ENCODE data around the gene LRBA.
"Not testable (repeated sequence)": the region's sequence is repeated elsewhere in the genome, so short reads cannot be mapped to it uniquely, and the experiment has no call there.

LRBA gene

GRCh38 chr4:150510176-150510865, 504.8 kb downstream of the LRBA start:
- WGBS: 55% methylated on average over 2 of the region's 6 CpGs

GRCh38 chr4:150507656-150508055, 507.4 kb downstream of the LRBA start:
- WGBS: 100% methylated on average over 1 of the region's 3 CpGs
- not testable (repeated sequence) for H3K14ac ChIP-seq (ENCODE audit: low read length in 2 of 2); H3K36me3 ChIP-seq (ENCODE audit: control insufficient read depth in 1 of 2, insufficient read depth in 2 of 2, low read depth in 1 of 2, low read length in 2 of 2); H3K9me3 ChIP-seq (ENCODE audit: control insufficient read depth, low read length); H2BK12ac ChIP-seq (ENCODE audit: low read length in 2 of 2); H3K27me3 ChIP-seq (ENCODE audit: control insufficient read depth in 1 of 2, insufficient read depth in 1 of 2, low read length in 2 of 2); H4K91ac ChIP-seq (ENCODE audit: low read length); H3K9ac ChIP-seq (ENCODE audit: low read length); H3K4me3 ChIP-seq (ENCODE audit: insufficient read depth in 1 of 2, low read depth in 1 of 2, low read length in 2 of 2); H3K4me1 ChIP-seq (ENCODE audit: control insufficient read depth, insufficient read depth, low read depth, low read length); DNase-seq; H3K18ac ChIP-seq (ENCODE audit: low read depth in 1 of 2, low read length in 2 of 2); H3K27ac ChIP-seq (ENCODE audit: low read length, poor library complexity, severe bottlenecking); H3K79me1 ChIP-seq (replicated peaks; ENCODE audit: low read length, poor library complexity, severe bottlenecking); H2BK15ac ChIP-seq (ENCODE audit: low read depth, poor library complexity, severe bottlenecking); H3K4ac ChIP-seq (ENCODE audit: low read depth in 1 of 2, low read length in 2 of 2); H3K23ac ChIP-seq (ENCODE audit: low read length in 2 of 2); H2BK5ac ChIP-seq (ENCODE audit: low read depth, low read length, poor library complexity, severe bottlenecking); H2BK120ac ChIP-seq (ENCODE audit: low read depth, low read length); H4K8ac ChIP-seq (ENCODE audit: low read length); H2AK5ac ChIP-seq (ENCODE audit: low read length, severe bottlenecking); H3K4me2 ChIP-seq (ENCODE audit: low read length, poor library complexity, severe bottlenecking); H2AFZ ChIP-seq (ENCODE audit: low read depth, low read length)

More at GRCh38 chr4:150510176-150510865, 504.8 kb downstream of the LRBA start:
- H4K91ac ChIP-seq (ENCODE audit: low read length): no peak overlapping the region
- no peak overlapping the region for H3K18ac ChIP-seq (ENCODE audit: low read depth in 1 of 2, low read length in 2 of 2)
- H3K23ac ChIP-seq (ENCODE audit: low read length in 2 of 2): no peak overlapping the region
- no peak overlapping the region for H3K4ac ChIP-seq (ENCODE audit: low read depth in 1 of 2, low read length in 2 of 2)
- no peak overlapping the region for H2BK12ac ChIP-seq (ENCODE audit: low read length in 2 of 2)
- H3K4me1 ChIP-seq (ENCODE audit: control insufficient read depth, insufficient read depth, low read depth, low read length): peaks cover 2% of the 10 kb centered on the region
- H3K27me3 ChIP-seq (ENCODE audit: control insufficient read depth in 1 of 2, insufficient read depth in 1 of 2, low read length in 2 of 2): no peaks in the 10 kb centered on the region
- no peaks in the 10 kb centered on the region for H3K36me3 ChIP-seq (ENCODE audit: control insufficient read depth in 1 of 2, insufficient read depth in 2 of 2, low read depth in 1 of 2, low read length in 2 of 2)
- no peak overlapping the region for H2BK120ac ChIP-seq (ENCODE audit: low read depth, low read length)
- H2BK5ac ChIP-seq (ENCODE audit: low read depth, low read length, poor library complexity, severe bottlenecking): no peak overlapping the region
- no peak overlapping the region for H2AFZ ChIP-seq (ENCODE audit: low read depth, low read length)
- H2BK15ac ChIP-seq (ENCODE audit: low read depth, poor library complexity, severe bottlenecking): no peak overlapping the region
- peak overlapping the region; percentile 87 for H3K9ac ChIP-seq (ENCODE audit: low read length)
- H3K4me2 ChIP-seq (ENCODE audit: low read length, poor library complexity, severe bottlenecking): no peak overlapping the region
- H3K79me1 ChIP-seq (replicated peaks; ENCODE audit: low read length, poor library complexity, severe bottlenecking): peaks cover 1% of the 10 kb centered on the region
- H3K27ac ChIP-seq (ENCODE audit: low read length, poor library complexity, severe bottlenecking): no peak overlapping the region
- H2AK5ac ChIP-seq (ENCODE audit: low read length, severe bottlenecking): no peak overlapping the region
- no peaks in the 10 kb centered on the region for H3K9me3 ChIP-seq (ENCODE audit: control insufficient read depth, low read length)
- H4K8ac ChIP-seq (ENCODE audit: low read length): no peak overlapping the region
- H3K4me3 ChIP-seq (ENCODE audit: insufficient read depth in 1 of 2, low read depth in 1 of 2, low read length in 2 of 2): peak overlapping the region in 1 of 2 experiments; percentile 36
- peak; percentile 79 for DNase-seq
- H3K14ac ChIP-seq (ENCODE audit: low read length in 2 of 2): no peak overlapping the region

GRCh38 chr4:150501983-150502382, 513.1 kb downstream of the LRBA start:
- Histone ChIP-seq H3K14ac (ENCODE audit: low read length in 2 of 2) (no peak overlapping the region), H3K4me3 (ENCODE audit: insufficient read depth in 1 of 2, low read depth in 1 of 2, low read length in 2 of 2) (no peak overlapping the region), H3K27me3 (ENCODE audit: control insufficient read depth in 1 of 2, insufficient read depth in 1 of 2, low read length in 2 of 2) (no peaks in the 10 kb centered on the region), H4K8ac (ENCODE audit: low read length) (no peak overlapping the region), H2AFZ (ENCODE audit: low read depth, low read length) (no peak overlapping the region), H3K4ac (ENCODE audit: low read depth in 1 of 2, low read length in 2 of 2) (no peak overlapping the region), H3K36me3 (ENCODE audit: control insufficient read depth in 1 of 2, insufficient read depth in 2 of 2, low read depth in 1 of 2, low read length in 2 of 2) (peaks cover 0 to 3% of the 10 kb centered on the region in 2 experiments), H2BK15ac (ENCODE audit: low read depth, poor library complexity, severe bottlenecking) (no peak overlapping the region), H2BK12ac (ENCODE audit: low read length in 2 of 2) (no peak overlapping the region), H3K9me3 (ENCODE audit: control insufficient read depth, low read length) (no peaks in the 10 kb centered on the region), H4K91ac (ENCODE audit: low read length) (no peak overlapping the region), H3K18ac (ENCODE audit: low read depth in 1 of 2, low read length in 2 of 2) (no peak overlapping the region), H3K9ac (ENCODE audit: low read length) (peak overlapping the region; percentile 5), H2AK5ac (ENCODE audit: low read length, severe bottlenecking) (no peak overlapping the region), H3K4me2 (ENCODE audit: low read length, poor library complexity, severe bottlenecking) (no peak overlapping the region), H2BK5ac (ENCODE audit: low read depth, low read length, poor library complexity, severe bottlenecking) (no peak overlapping the region), H3K27ac (ENCODE audit: low read length, poor library complexity, severe bottlenecking) (no peak overlapping the region), H3K79me1 (replicated peaks; ENCODE audit: low read length, poor library complexity, severe bottlenecking) (peaks cover 12% of the 10 kb centered on the region), H3K23ac (ENCODE audit: low read length in 2 of 2) (no peak overlapping the region), H2BK120ac (ENCODE audit: low read depth, low read length) (no peak overlapping the region), H3K4me1 (ENCODE audit: control insufficient read depth, insufficient read depth, low read depth, low read length) (peaks cover 3% of the 10 kb centered on the region)
- no peak for DNase-seq

GRCh38 chr4:150501009-150501727, 513.9 kb downstream of the LRBA start:
- no peak overlapping the region for H3K4ac ChIP-seq (ENCODE audit: low read depth in 1 of 2, low read length in 2 of 2)
- no peak overlapping the region for H2BK120ac ChIP-seq (ENCODE audit: low read depth, low read length)
- WGBS: 86% methylated on average over 3 of the region's 6 CpGs
- peaks cover 0 to 3% of the 10 kb centered on the region in 2 experiments for H3K36me3 ChIP-seq (ENCODE audit: control insufficient read depth in 1 of 2, insufficient read depth in 2 of 2, low read depth in 1 of 2, low read length in 2 of 2)
- H2BK5ac ChIP-seq (ENCODE audit: low read depth, low read length, poor library complexity, severe bottlenecking): no peak overlapping the region
- H3K27me3 ChIP-seq (ENCODE audit: control insufficient read depth in 1 of 2, insufficient read depth in 1 of 2, low read length in 2 of 2): no peaks in the 10 kb centered on the region
- H3K18ac ChIP-seq (ENCODE audit: low read depth in 1 of 2, low read length in 2 of 2): no peak overlapping the region
- no peak overlapping the region for H3K4me3 ChIP-seq (ENCODE audit: insufficient read depth in 1 of 2, low read depth in 1 of 2, low read length in 2 of 2)
- no peak overlapping the region for H2BK15ac ChIP-seq (ENCODE audit: low read depth, poor library complexity, severe bottlenecking)
- H2AFZ ChIP-seq (ENCODE audit: low read depth, low read length): no peak overlapping the region
- no peak overlapping the region for H3K27ac ChIP-seq (ENCODE audit: low read length, poor library complexity, severe bottlenecking)
- no peak overlapping the region for H2AK5ac ChIP-seq (ENCODE audit: low read length, severe bottlenecking)
- H3K9ac ChIP-seq (ENCODE audit: low read length): no peak overlapping the region
- H4K8ac ChIP-seq (ENCODE audit: low read length): no peak overlapping the region
- no peak overlapping the region for H2BK12ac ChIP-seq (ENCODE audit: low read length in 2 of 2)
- no peak overlapping the region for H3K4me2 ChIP-seq (ENCODE audit: low read length, poor library complexity, severe bottlenecking)
- H3K79me1 ChIP-seq (replicated peaks; ENCODE audit: low read length, poor library complexity, severe bottlenecking): peaks cover 12% of the 10 kb centered on the region
- no peak overlapping the region for H3K14ac ChIP-seq (ENCODE audit: low read length in 2 of 2)
- no peak overlapping the region for H3K23ac ChIP-seq (ENCODE audit: low read length in 2 of 2)
- no peak overlapping the region for H4K91ac ChIP-seq (ENCODE audit: low read length)
- DNase-seq: peak; percentile 60
- no peaks in the 10 kb centered on the region for H3K9me3 ChIP-seq (ENCODE audit: control insufficient read depth, low read length)
- H3K4me1 ChIP-seq (ENCODE audit: control insufficient read depth, insufficient read depth, low read depth, low read length): peaks cover 3% of the 10 kb centered on the region
